Mesendoderm (in vitro differentiated cells): ENCODE measurements around the gene ZDHHC17.
"Not testable (repeated sequence)": the region's sequence is repeated elsewhere in the genome, so short reads cannot be mapped to it uniquely, and the experiment has no call there.

ENCODE experiments used
- DNase-seq: peaks from one replicate; pipeline ENCODE4 v3.0.0; 2013
- H2AK5ac ChIP-seq: 2 replicates; pipeline ENCODE4 v1.6.1; 2013; ENCODE audit warnings: low read length, inconsistent platforms
- H2BK120ac ChIP-seq: 2 replicates; pipeline ENCODE4 v1.6.1; 2013; ENCODE audit warnings: low read depth, mild to moderate bottlenecking, low read length, moderate library complexity, mixed read lengths
- H2BK15ac ChIP-seq: replicated peaks from 2 replicates; pipeline ENCODE4 v1.6.1; 2013; ENCODE audit warnings: low read depth, mild to moderate bottlenecking, moderate library complexity
- H2BK5ac ChIP-seq: 2 replicates; pipeline ENCODE4 v1.6.1; 2013; ENCODE audit warnings: low read length, inconsistent platforms
- H3K18ac ChIP-seq: 2 replicates; pipeline ENCODE4 v1.6.1; 2013; ENCODE audit warnings: mild to moderate bottlenecking, low read length, mixed read lengths
- H3K23ac ChIP-seq: one replicate; pipeline ENCODE4 v1.6.1; 2013; ENCODE audit warnings: low read length
- H3K27ac ChIP-seq: 2 replicates; pipeline ENCODE4 v1.5.1; 2013; ENCODE audit warnings: low read depth, mild to moderate bottlenecking, inconsistent platforms, low read length, moderate library complexity
- H3K27me3 ChIP-seq: 2 replicates; pipeline ENCODE4 v1.6.1; 2013; ENCODE audit warnings: low read length, control low read depth, mild to moderate bottlenecking, inconsistent platforms; ENCODE audit not compliant: insufficient read depth, poor library complexity
- H3K36me3 ChIP-seq: 2 replicates; pipeline ENCODE4 v1.6.1; 2013; ENCODE audit warnings: low read length, inconsistent platforms; ENCODE audit not compliant: control insufficient read depth, insufficient read depth
- H3K4ac ChIP-seq: one replicate; pipeline ENCODE4 v1.6.1; 2013; ENCODE audit warnings: low read depth, mild to moderate bottlenecking, low read length, moderate library complexity
- H3K4me1 ChIP-seq: 2 replicates; pipeline ENCODE4 v1.6.1; 2013; ENCODE audit warnings: low read depth, low read length, inconsistent platforms; ENCODE audit not compliant: control insufficient read depth
- H3K4me2 ChIP-seq: 2 replicates; pipeline ENCODE4 v1.6.1; 2013; ENCODE audit warnings: low read length
- H3K4me3 ChIP-seq: 2 replicates; pipeline ENCODE4 v1.5.1; 2013; ENCODE audit warnings: mild to moderate bottlenecking, low read length
- H3K56ac ChIP-seq: one replicate; pipeline ENCODE4 v1.6.1; 2013; ENCODE audit warnings: low read length
- H3K79me1 ChIP-seq: 2 replicates; pipeline ENCODE4 v1.6.1; 2013; ENCODE audit warnings: low read length, inconsistent platforms
- H3K79me2 ChIP-seq: 2 replicates; pipeline ENCODE4 v1.6.1; 2013; ENCODE audit warnings: mild to moderate bottlenecking, low read length; ENCODE audit not compliant: control insufficient read depth, insufficient read depth
- H3K9ac ChIP-seq: 2 replicates; pipeline ENCODE4 v1.6.1; 2013; ENCODE audit warnings: low read length, inconsistent platforms
- H4K5ac ChIP-seq: one replicate; pipeline ENCODE4 v1.6.1; 2013; ENCODE audit warnings: low read length
- H4K8ac ChIP-seq: one replicate; pipeline ENCODE4 v1.6.1; 2013; ENCODE audit warnings: low read depth, mild to moderate bottlenecking, control low read depth, low read length, moderate library complexity
- WGBS: extraction: QIAGEN DNeasy Blood & Tissue Kit; methylation state at CpG from one replicate; pipeline ENCODE4 v1.1.7; 2013; ENCODE audit warnings: low lambda C conversion rate, missing lambda C conversion rate; ENCODE audit not compliant: insufficient coverage; ENCODE audit errors: extremely low coverage; 5-methylcytosine and 5-hydroxymethylcytosine counted together

The ZDHHC17 gene

DNA sequence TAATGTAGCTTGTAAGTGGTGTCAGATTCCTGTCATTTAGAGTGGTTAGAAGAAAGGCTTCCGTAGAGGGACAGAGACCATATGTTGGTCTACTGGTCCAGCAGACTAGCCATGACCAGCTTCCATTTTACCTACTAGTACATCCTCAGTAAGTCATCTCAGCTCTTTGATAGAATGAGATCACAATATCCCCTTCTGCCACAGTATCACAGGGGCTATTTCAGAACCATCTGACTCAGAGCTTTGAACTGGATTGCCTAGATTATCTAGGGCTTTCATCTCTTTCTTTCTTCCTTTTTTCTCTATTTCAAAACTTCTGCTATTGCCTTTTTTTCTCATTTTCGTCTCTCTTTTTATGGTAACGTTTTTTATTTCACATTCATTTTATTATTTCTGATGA lies 4.7 kb downstream of the ZDHHC17 start:
- Histone ChIP-seq H2BK120ac (no peak overlapping the region), H2AK5ac (no peak overlapping the region)

DNA sequence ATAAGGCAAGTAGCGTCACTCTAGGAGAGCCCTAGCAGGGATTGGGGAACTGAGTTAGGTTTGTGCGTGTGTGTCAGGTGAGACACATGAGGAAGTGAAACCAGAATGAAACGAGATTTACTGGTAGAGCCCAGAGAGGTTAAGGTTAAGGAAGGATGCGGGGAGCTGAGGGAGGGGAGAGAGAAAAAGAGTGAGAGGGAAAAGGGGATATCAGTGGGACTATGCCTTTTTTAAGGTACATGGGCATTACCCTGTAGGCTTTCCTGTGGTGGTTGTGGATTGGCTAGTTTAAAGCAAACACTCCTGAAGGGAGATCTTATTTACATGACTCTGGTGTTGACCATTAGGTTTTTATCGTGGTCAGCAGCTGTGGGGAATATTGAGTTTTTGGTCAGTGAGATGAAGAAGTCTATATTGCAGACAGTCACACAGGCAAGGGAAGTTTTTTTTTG lies 13.9 kb downstream of the ZDHHC17 start:
- Histone ChIP-seq H3K56ac (no peak overlapping the region), H2BK120ac (no peak overlapping the region), H2BK15ac (no peak overlapping the region), H3K4ac (no peak overlapping the region), H3K4me1 (peaks cover 12% of the 10 kb centered on the region), H3K27me3 (no peaks in the 10 kb centered on the region), H3K79me2 (peaks cover 37% of the 10 kb centered on the region), H4K8ac (no peak overlapping the region), H3K27ac (no peak overlapping the region), H3K79me1 (peaks cover 5% of the 10 kb centered on the region), H2BK5ac (no peak overlapping the region), H3K9ac (no peak overlapping the region), H3K23ac (no peak overlapping the region), H4K5ac (no peak overlapping the region), H3K18ac (no peak overlapping the region), H3K4me2 (no peak overlapping the region), H2AK5ac (no peak overlapping the region), H3K36me3 (no peaks in the 10 kb centered on the region), H3K4me3 (no peak overlapping the region)
- no CpG with 5 or more reads among the region's 5 CpGs for WGBS
- DNase-seq, result no peak

More for the DNA sequence above, 4.7 kb downstream of the ZDHHC17 start:
- Histone ChIP-seq H2BK15ac (no peak overlapping the region), H3K4me2 (no peak overlapping the region), H3K79me2 (peaks cover 52% of the 10 kb centered on the region), H3K27ac (no peak overlapping the region), H4K8ac (no peak overlapping the region), H3K36me3 (no peaks in the 10 kb centered on the region), H3K79me1 (peaks cover 5% of the 10 kb centered on the region), H3K9ac (no peak overlapping the region), H3K23ac (no peak overlapping the region), H3K18ac (no peak overlapping the region), H3K27me3 (no peaks in the 10 kb centered on the region), H3K4me1 (peaks cover 5% of the 10 kb centered on the region), H3K56ac (no peak overlapping the region), H3K4ac (no peak overlapping the region), H2BK5ac (no peak overlapping the region), H3K4me3 (no peak overlapping the region), H4K5ac (no peak overlapping the region)
- DNase-seq, result no peak
- 100% methylated on average over 2 of the region's 3 CpGs for WGBS

DNA sequence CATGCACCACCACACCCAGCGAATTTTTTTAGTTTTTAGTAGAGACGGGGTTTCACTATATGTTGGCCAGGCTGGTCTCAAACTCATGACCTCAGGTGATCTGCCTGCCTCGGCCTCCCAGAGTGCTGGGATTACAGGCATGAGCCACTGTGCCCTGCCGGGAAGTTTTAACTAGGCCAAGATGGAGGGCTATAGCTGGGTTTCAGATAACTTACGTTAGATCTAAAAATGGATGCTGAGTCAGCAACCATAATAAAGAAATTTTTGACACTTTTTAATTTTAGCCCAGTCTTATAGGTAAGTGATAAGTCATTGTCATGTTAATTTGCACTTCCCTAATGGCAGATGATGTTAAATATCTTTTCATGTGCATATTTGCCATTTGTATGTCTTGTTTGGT lies 14.4 kb downstream of the ZDHHC17 start:
- Histone ChIP-seq H2AK5ac (no peak overlapping the region), H3K56ac (no peak overlapping the region), H3K18ac (no peak overlapping the region), H3K4ac (no peak overlapping the region), H3K27me3 (no peaks in the 10 kb centered on the region), H4K8ac (no peak overlapping the region), H3K27ac (no peak overlapping the region), H3K79me1 (peaks cover 8% of the 10 kb centered on the region), H4K5ac (no peak overlapping the region), H3K23ac (no peak overlapping the region), H3K79me2 (peaks cover 38% of the 10 kb centered on the region), H2BK120ac (no peak overlapping the region), H2BK15ac (no peak overlapping the region), H3K9ac (no peak overlapping the region), H3K4me1 (peaks cover 14% of the 10 kb centered on the region), H3K4me2 (no peak overlapping the region), H3K36me3 (no peaks in the 10 kb centered on the region), H2BK5ac (no peak overlapping the region), H3K4me3 (no peak overlapping the region)
- DNase-seq, result no peak
- no CpG with 5 or more reads among the region's 5 CpGs for WGBS

DNA sequence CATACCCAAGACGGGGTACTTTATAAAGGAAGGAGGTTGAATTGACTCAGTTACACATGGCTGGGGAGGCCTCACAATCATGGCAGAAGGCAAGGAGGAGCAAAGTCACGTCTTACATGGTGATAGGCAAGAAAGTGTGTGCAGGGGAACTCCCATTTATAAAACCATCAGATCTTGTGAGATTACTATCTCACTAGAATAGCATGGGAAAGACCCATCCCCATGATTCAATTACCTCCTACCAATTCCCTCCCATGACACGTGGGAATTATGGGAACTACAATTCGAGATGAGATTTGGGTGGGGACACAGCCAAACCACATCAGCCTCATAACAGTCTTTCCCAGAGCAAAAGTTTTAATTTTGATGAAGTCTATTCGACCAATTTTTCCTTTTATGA lies 15.4 kb downstream of the ZDHHC17 start:
- H2BK15ac ChIP-seq, H3K27ac ChIP-seq, H3K79me1 ChIP-seq, H3K18ac ChIP-seq, H4K5ac ChIP-seq, H3K4me3 ChIP-seq, H3K9ac ChIP-seq, H3K27me3 ChIP-seq, H3K36me3 ChIP-seq, H4K8ac ChIP-seq, H3K56ac ChIP-seq, H2BK5ac ChIP-seq, H3K4ac ChIP-seq, H2BK120ac ChIP-seq, H3K23ac ChIP-seq, H2AK5ac ChIP-seq, H3K4me2 ChIP-seq, DNase-seq: not testable (repeated sequence)
- Histone ChIP-seq H3K4me1 (peaks cover 14% of the 10 kb centered on the region), H3K79me2 (peaks cover 34% of the 10 kb centered on the region)
- WGBS, result no CpG with 5 or more reads among the region's 5 CpGs

DNA sequence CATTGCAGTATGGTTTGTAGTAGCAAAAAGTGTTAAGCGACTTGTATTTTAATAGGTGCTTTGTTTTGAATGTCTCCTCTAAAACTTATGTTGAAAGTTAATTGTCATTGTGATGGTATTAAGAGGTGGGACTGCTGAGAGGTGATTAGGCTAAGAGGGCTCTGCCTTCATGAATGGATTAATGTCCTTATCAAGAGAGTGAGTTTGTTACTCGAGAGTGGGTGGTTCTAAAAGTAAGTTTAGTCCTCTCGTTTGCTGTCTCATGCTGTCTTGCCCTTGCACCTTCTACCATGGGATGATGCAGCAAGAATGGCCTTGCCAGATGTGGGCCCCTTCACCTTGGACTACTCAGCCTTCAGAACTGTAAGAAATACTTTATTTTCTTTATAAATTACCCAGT lies 17.4 kb downstream of the ZDHHC17 start:
- peak overlapping the region; percentile 9 for H3K27ac ChIP-seq
- no peak overlapping the region for H2BK120ac ChIP-seq
- H3K56ac ChIP-seq, result no peak overlapping the region
- H3K36me3 ChIP-seq, result no peaks in the 10 kb centered on the region
- H2BK15ac ChIP-seq, result no peak overlapping the region
- H3K9ac ChIP-seq, result no peak overlapping the region
- peaks cover 14% of the 10 kb centered on the region for H3K4me1 ChIP-seq
- H3K79me1 ChIP-seq, result peaks cover 13% of the 10 kb centered on the region
- no peak overlapping the region for H4K5ac ChIP-seq
- no peak overlapping the region for H3K4ac ChIP-seq
- H3K18ac ChIP-seq, result no peak overlapping the region
- peaks cover 40% of the 10 kb centered on the region for H3K79me2 ChIP-seq
- H3K27me3 ChIP-seq, result no peaks in the 10 kb centered on the region
- no peak overlapping the region for H3K4me2 ChIP-seq
- no peak overlapping the region for H2AK5ac ChIP-seq
- WGBS, result no CpG with 5 or more reads among the region's 3 CpGs
- peak; percentile 82 for DNase-seq
- H3K4me3 ChIP-seq, result no peak overlapping the region
- H4K8ac ChIP-seq, result no peak overlapping the region
- no peak overlapping the region for H3K23ac ChIP-seq
- no peak overlapping the region for H2BK5ac ChIP-seq

DNA sequence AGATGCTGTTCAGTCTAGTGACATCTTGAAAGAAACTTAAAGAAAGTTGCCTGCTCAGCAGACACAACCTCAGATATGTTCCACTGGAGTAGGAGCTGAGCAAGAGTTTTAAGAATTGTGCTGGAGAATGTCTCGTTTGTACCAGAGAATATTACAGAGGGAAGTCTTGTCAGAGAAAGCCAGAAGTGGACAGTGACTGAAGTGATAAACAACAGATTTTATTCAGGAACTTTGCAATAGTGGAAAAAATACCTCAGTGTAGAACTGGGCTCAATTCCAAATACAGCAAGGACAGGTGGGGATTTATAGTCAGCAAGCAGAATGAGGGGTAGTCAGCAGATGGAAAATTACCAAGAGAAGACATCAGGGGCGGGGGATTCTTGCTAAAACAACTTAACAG lies 18.6 kb downstream of the ZDHHC17 start:
- peaks cover 33% of the 10 kb centered on the region for H3K79me2 ChIP-seq
- H3K4me3 ChIP-seq, result no peak overlapping the region
- peak overlapping the region; percentile 89 for H2BK15ac ChIP-seq
- H3K27me3 ChIP-seq, result no peaks in the 10 kb centered on the region
- no peak overlapping the region for H4K5ac ChIP-seq
- peak overlapping the region; percentile 2 for H2AK5ac ChIP-seq
- peaks cover 11% of the 10 kb centered on the region for H3K79me1 ChIP-seq
- peak overlapping the region; percentile 37 for H3K56ac ChIP-seq
- peak overlapping the region; percentile 98 for H3K18ac ChIP-seq
- no peak for DNase-seq
- no peak overlapping the region for H3K9ac ChIP-seq
- no peak overlapping the region for H3K23ac ChIP-seq
- H4K8ac ChIP-seq, result no peak overlapping the region
- no CpG with 5 or more reads among the region's 2 CpGs for WGBS
- H3K4me1 ChIP-seq, result peaks cover 14% of the 10 kb centered on the region
- no peak overlapping the region for H3K4ac ChIP-seq
- peak overlapping the region; percentile 2 for H2BK5ac ChIP-seq
- H3K4me2 ChIP-seq, result no peak overlapping the region
- H2BK120ac ChIP-seq, result peak overlapping the region; percentile 62
- H3K27ac ChIP-seq, result peak overlapping the region; percentile 7
- no peaks in the 10 kb centered on the region for H3K36me3 ChIP-seq
